Brain microvascular endothelial cell (primary cell): ENCODE measurements around the gene CPLX3.

Experiments
- DNase-seq: peaks from one replicate; pipeline ENCODE4 v3.0.0-alpha.2; 2020
- H3K27ac ChIP-seq: fragments of 250-450 bp; sonication (Bioruptor Pico); 2 replicates; pipeline ENCODE4 v1.5.1; 2020; ENCODE audit warnings: mild to moderate bottlenecking, moderate library complexity
- H3K27me3 ChIP-seq: fragments of 250-450 bp; sonication (Bioruptor Pico); replicated peaks from 2 replicates; pipeline ENCODE4 v1.5.1; 2020; ENCODE audit warnings: mild to moderate bottlenecking
- H3K36me3 ChIP-seq: fragments of 250-450 bp; sonication (Bioruptor Pico); replicated peaks from 2 replicates; pipeline ENCODE4 v1.5.1; 2020; ENCODE audit warnings: mild to moderate bottlenecking
- H3K4me3 ChIP-seq: 2 replicates; pipeline ENCODE4 v1.5.1; 2011; ENCODE audit warnings: low read depth, mild to moderate bottlenecking, control low read depth, low read length, moderate library complexity
- in situ Hi-C: cut with HindIII; loops from 2 replicates; pipeline ENCODE4 v1.10.0; 2017; ENCODE audit warnings: low sequenced_read_pairs, low pct_ligation_motif_present
- TF ChIP-seq, protein P1 (sequence below): IDR thresholded peaks from 2 replicates; pipeline ENCODE4 v1.5.1; 2011; ENCODE audit warnings: low read depth, mild to moderate bottlenecking, moderate library complexity, low read length, control low read depth, inconsistent platforms; ENCODE audit errors: missing control alignments

Gene CPLX3

DNA sequence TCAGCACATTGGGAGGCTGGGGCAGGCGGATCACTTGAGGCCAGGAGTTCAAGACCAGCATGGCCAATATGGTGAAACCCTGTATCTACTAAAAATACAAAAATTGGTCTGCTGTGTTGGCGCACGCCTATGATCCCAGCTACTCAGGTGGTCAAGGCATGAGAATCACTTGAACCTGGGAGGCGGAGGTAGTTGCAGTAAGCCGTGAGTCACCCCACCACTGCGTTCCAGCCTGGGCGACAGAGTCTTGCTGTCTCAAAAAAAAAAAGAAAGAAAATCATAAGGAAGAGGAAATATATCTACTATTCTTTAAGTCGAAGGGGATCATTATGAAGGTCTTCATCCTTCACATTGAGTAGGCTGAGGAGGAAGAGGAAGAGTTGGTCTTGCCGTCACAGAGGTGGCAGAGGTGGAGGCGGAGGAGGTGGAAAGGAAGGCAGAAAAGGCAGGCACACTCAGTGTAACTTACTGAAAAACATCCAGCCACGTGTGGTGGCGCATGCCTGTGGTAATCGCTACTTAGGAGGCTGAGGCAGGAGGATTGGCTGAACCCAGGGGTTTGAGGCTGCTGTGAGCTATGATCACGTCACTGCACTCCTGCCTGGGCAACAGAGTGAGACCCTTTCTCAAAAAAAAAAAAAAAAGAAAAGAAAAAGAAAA, 30.3 kb upstream of the CPLX3 start:
- in situ Hi-C loops = no loop called here
- H3K27ac ChIP-seq = no peak overlapping the region
- H3K27me3 ChIP-seq = no peaks in the 10 kb centered on the region
- no peak overlapping the region for H3K4me3 ChIP-seq
- H3K36me3 ChIP-seq = peaks cover 21% of the 10 kb centered on the region
- TF ChIP-seq, protein P1, sequence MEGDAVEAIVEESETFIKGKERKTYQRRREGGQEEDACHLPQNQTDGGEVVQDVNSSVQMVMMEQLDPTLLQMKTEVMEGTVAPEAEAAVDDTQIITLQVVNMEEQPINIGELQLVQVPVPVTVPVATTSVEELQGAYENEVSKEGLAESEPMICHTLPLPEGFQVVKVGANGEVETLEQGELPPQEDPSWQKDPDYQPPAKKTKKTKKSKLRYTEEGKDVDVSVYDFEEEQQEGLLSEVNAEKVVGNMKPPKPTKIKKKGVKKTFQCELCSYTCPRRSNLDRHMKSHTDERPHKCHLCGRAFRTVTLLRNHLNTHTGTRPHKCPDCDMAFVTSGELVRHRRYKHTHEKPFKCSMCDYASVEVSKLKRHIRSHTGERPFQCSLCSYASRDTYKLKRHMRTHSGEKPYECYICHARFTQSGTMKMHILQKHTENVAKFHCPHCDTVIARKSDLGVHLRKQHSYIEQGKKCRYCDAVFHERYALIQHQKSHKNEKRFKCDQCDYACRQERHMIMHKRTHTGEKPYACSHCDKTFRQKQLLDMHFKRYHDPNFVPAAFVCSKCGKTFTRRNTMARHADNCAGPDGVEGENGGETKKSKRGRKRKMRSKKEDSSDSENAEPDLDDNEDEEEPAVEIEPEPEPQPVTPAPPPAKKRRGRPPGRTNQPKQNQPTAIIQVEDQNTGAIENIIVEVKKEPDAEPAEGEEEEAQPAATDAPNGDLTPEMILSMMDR = no peak
- no peak for DNase-seq

DNA sequence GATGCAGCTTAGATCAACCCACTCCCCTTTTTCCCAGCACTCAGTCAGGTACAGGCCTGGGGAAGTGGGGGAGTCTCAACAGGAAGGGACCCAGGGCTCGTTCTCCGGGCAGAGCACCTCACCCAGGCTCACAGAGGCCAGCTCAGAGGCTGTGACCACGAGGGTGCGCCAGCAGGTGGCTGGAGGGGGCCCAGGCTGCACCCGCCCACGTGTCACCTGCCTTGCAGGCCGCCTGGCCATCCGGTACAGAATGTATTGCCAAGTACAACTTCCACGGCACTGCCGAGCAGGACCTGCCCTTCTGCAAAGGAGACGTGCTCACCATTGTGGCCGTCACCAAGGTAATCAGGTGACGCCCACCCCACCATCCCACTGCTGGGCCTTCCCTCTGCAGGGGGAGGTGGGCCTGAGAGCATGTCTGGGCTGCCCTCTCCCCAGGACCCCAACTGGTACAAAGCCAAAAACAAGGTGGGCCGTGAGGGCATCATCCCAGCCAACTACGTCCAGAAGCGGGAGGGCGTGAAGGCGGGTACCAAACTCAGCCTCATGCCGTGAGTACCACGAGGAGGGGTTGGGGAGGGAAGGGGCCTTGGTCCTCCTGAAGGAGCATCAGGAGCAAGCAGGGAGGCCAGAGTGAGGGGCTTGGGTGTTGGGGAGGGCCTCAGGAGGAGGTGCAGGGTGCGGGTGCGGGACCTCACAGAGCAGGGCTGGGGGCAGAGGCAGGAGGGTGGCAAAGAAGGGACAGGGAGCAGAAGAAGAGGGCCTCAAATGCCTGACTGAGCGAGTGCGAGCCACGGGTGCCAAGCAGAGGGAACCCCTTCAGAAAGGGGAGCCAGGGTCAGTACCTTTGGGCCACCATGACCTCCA, 27.8 kb upstream of the CPLX3 start:
- Histone ChIP-seq H3K4me3 (no peak overlapping the region), H3K27ac (no peak overlapping the region), H3K27me3 (no peaks in the 10 kb centered on the region), H3K36me3 (peaks cover 44% of the 10 kb centered on the region)
- in situ Hi-C loops = no loop called here
- no peak for DNase-seq
- TF ChIP-seq, protein P1 = no peak

DNA sequence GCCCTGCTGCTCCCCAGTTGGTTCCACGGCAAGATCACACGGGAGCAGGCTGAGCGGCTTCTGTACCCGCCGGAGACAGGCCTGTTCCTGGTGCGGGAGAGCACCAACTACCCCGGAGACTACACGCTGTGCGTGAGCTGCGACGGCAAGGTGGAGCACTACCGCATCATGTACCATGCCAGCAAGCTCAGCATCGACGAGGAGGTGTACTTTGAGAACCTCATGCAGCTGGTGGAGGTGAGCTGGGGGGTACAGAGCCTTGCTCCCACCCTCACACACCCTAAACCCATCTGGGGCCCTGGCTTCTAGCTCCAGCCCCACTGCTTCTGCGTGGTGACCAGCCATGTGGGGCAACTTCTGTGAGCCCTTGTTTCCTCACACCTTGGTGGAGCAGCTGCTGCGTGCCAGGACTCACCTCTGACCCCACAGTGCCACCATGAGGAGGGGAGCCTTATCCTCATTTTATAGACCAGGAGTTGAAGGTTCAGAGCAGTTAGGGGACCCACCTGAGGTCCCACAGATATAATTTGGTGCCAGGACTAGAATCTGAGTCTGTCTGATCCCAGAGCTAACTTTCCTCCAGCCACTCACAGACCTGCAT, 27.1 kb upstream of the CPLX3 start:
- peaks cover 49% of the 10 kb centered on the region for H3K36me3 ChIP-seq
- TF ChIP-seq, protein P1 = no peak
- no peak overlapping the region for H3K27ac ChIP-seq
- H3K4me3 ChIP-seq = no peak overlapping the region
- DNase-seq = no peak
- in situ Hi-C loops = no loop called here
- no peaks in the 10 kb centered on the region for H3K27me3 ChIP-seq

DNA sequence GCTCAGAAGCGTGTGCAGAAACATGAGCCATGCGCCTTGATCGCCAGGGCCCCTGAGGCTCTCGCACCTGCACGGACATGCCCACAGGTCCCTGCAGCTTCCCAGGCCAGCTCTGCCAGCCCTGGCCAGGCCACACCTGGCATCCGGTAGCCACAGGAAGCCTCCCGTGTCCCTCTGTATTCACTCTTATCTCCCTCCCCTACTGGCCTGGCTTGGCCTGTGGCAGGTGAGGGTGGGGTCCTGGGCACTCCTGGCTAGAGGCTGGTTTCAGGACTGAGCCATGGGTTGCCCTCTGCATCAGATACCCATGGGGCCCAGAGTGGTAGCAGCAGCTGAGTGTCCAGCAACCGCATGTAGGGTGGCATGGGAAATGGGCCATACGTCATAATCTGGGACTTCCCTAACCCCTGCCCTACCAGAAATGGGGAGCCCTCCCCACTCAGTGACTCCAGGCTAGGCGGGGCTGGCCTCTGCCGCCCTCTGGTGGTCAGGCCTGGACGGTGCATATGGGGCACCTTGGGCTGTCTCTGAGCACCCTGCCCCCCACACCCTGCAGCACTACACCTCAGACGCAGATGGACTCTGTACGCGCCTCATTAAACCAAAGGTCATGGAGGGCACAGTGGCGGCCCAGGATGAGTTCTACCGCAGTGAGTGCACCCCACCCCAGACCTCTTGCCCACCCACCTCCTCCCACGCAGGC, 26.4 kb upstream of the CPLX3 start:
- Histone ChIP-seq H3K27ac (no peak overlapping the region), H3K27me3 (no peaks in the 10 kb centered on the region), H3K4me3 (no peak overlapping the region), H3K36me3 (peaks cover 50% of the 10 kb centered on the region)
- TF ChIP-seq, protein P1 = peak; percentile 99
- peak; percentile 46 for DNase-seq
- in situ Hi-C loops = no loop called here

DNA sequence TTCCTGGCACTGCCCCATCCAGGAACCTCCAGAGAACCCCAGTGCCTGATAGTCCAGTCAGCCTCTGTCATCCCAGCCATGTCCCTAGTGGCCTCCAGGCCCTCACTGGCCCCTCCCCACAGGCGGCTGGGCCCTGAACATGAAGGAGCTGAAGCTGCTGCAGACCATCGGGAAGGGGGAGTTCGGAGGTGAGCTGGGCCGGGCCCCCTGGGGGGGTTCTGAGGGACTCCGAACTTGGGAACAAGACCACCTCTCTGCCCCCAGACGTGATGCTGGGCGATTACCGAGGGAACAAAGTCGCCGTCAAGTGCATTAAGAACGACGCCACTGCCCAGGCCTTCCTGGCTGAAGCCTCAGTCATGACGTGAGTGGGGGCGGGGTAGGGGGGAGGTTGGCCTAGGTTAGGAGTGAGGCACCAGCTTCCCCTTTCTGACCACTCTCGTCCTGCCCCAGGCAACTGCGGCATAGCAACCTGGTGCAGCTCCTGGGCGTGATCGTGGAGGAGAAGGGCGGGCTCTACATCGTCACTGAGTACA, 25.8 kb upstream of the CPLX3 start:
- H3K4me3 ChIP-seq = no peak overlapping the region
- DNase-seq = no peak
- H3K27ac ChIP-seq = no peak overlapping the region
- no peaks in the 10 kb centered on the region for H3K27me3 ChIP-seq
- in situ Hi-C loops = no loop called here
- peaks cover 50% of the 10 kb centered on the region for H3K36me3 ChIP-seq
- TF ChIP-seq, protein P1 = no peak
